ENCODE measurements around the gene PHLPP1. TPM values are rescaled to one million over a fixed set of nuclear protein-coding genes. Genes with fewer than 3 reads are reported as not detected.

PHLPP1 gene
- total and polyA plus RNA-seq, 9 of the 15 experiments (the other 6 are each of a cell fraction or from before 2014, with no cell fraction given), result 0.56 to 9.0 (median 4.5) TPM

- TF ChIP-seq ZBTB11 (CRISPR knock-in tag; IDR thresholded peaks at IDR 0.05) (0 out of 6 replicates have a peak, but pooled peaks of 1 of the 3 experiments have one; percentile 9), DIDO1 (tag; IDR thresholded peaks at IDR 0.05; ENCODE audit: low read depth) (no peak), SLC30A9 (CRISPR knock-in tag; IDR thresholded peaks at IDR 0.05) (no peak), NFATC3 (IDR thresholded peaks at IDR 0.05) (no peak), ZNF184 (CRISPR knock-in tag; IDR thresholded peaks at IDR 0.05) (no peak), CTCF (IDR thresholded peaks at IDR 0.05 in 2 of 3, conservative IDR thresholded peaks at IDR 0.05 in 1 of 3; ENCODE audit: insufficient read depth in 2 of 3, low read depth in 1 of 3, low read length in 3 of 3) (peak; percentile 65 to 74 (median 68)), ZNF589 (CRISPR knock-in tag; IDR thresholded peaks at IDR 0.05; ENCODE audit: low read depth) (no peak), RAD21 (CRISPR knock-in tag; conservative IDR thresholded peaks at IDR 0.05 in 1 of 2, IDR thresholded peaks at IDR 0.05 in 1 of 2) (peak in 1 of 2 experiments; percentile 51; a peak in 2 of 4 replicates), POLR2G (IDR thresholded peaks at IDR 0.05; ENCODE audit: low read depth, low read length) (0 out of 2 replicates have a peak, but pooled peaks have one; percentile 30), NR2C2 (CRISPR knock-in tag; IDR thresholded peaks at IDR 0.05) (no peak), NR2C2 (tag; IDR thresholded peaks at IDR 0.05) (peak; percentile 31; the same call in 1 of the 2 replicates), WHSC1 (IDR thresholded peaks at IDR 0.05; ENCODE audit: low read length) (no peak), ZBTB2 (IDR thresholded peaks at IDR 0.05) (peak; percentile 90), TSC22D4 (tag; IDR thresholded peaks at IDR 0.05) (no peak), NFRKB (IDR thresholded peaks at IDR 0.05; ENCODE audit: low read depth) (no peak), MAZ (CRISPR knock-in tag; conservative IDR thresholded peaks at IDR 0.05 in 1 of 2, IDR thresholded peaks at IDR 0.05 in 1 of 2) (peak in 1 of 2 experiments; percentile 24; a peak in 1 of 4 replicates), GABPA (tag; conservative IDR thresholded peaks at IDR 0.05; ENCODE audit: low read depth) (no peak), ETS1 (conservative IDR thresholded peaks at IDR 0.05; ENCODE audit: control insufficient read depth, low read depth, low read length) (0 out of 2 replicates have a peak, but pooled peaks have one; percentile 37), CREM (IDR thresholded peaks at IDR 0.05; ENCODE audit: low read depth) (peak; percentile 24; the same call in 1 of the 2 replicates), HDAC6 (IDR thresholded peaks at IDR 0.05; ENCODE audit: low read depth, low read length) (no peak), SMARCA4 (IDR thresholded peaks at IDR 0.05) (no peak)
These were observed 276.6 kb downstream of the PHLPP1 start (continued) for GRCh38 chr18:62991959-62992358.
